ENCODE data around the gene PLEKHA6. TPM values are rescaled to one million over a fixed set of nuclear protein-coding genes. Genes with fewer than 3 reads are reported as not detected.
A peak's percentile ranks its signal among the peaks of the same experiment; 100 is the strongest.

The PLEKHA6 gene
- not detected in 2 replicates for total RNA-seq (2014; rRNA removed; shearing (Covaris generic))

- in situ Hi-C loops (cut with HindIII; ENCODE audit: low sequenced_read_pairs): no loop called here
- peak; percentile 91 for DNase-seq (ENCODE audit: low spot score)
Measured at GRCh38 chr1:204359474-204360255, at the start of gene PLEKHA6. PLEKHA6 (minus strand) TSS chr1:204359929; CDS start chr1:204273727, 86,202 bp downstream.

GRCh38 chr1:204409123-204409522 lies 49.4 kb upstream of the PLEKHA6 start:
- in situ Hi-C loops (cut with HindIII; ENCODE audit: low sequenced_read_pairs): no loop called here
- DNase-seq (ENCODE audit: low spot score): no peak

GRCh38 chr1:204408602-204409001 lies 48.9 kb upstream of the PLEKHA6 start:
- in situ Hi-C loops (cut with HindIII; ENCODE audit: low sequenced_read_pairs): no loop called here

DNA sequence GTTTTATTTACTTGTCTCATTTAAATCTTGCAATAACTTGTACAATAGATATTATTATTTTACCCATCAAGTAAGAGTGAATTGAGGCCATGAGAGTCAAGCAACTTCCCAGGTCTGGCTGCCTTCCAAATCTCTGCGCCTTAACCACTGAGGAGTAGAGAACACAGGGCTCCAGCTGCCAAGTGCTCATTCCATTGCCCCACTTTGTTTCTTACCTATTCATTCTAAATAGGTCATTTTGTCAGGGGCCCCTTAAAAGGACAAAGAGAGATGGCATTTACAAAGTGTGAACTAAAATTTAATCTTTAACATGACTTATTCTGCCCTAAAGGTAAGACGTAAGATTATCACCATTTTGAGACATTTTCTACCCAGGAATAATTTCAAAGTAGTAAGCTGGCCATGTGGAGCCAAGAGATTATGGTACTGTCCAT lies 48.4 kb upstream of the PLEKHA6 start:
- in situ Hi-C loops (cut with HindIII; ENCODE audit: low sequenced_read_pairs): no loop called here
- peak; percentile 87 for DNase-seq (ENCODE audit: low spot score)

More at GRCh38 chr1:204408602-204409001, 48.9 kb upstream of the PLEKHA6 start:
- DNase-seq (ENCODE audit: low spot score): no peak

- DNase-seq (ENCODE audit: low spot score): no peak
- in situ Hi-C loops (cut with HindIII; ENCODE audit: low sequenced_read_pairs): no loop called here
Measured at GRCh38 chr1:204407295-204407971, 47.7 kb upstream of the PLEKHA6 start.

DNA sequence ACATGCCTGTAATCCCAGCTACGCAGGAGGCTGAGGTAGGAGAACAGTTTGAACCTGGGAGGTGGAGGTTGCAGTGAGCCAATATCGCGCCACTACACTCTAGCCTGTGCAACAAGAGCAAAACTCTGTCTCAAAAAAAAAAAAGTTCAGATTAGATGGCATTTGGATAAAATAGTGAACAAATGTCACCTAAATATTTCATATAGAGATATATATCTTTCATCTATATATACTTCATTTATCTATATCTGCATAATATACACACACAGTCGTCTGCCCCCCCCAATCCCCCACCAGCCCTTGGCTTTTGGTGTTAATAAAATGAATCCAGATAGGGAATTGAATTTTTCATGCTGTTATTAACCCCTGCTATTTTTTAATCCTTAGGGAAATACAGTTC lies 46.9 kb upstream of the PLEKHA6 start:
- in situ Hi-C loops (cut with HindIII; ENCODE audit: low sequenced_read_pairs): no loop called here
- no peak for DNase-seq (ENCODE audit: low spot score)

- DNase-seq (ENCODE audit: low spot score): peak; percentile 56
- in situ Hi-C loops (cut with HindIII; ENCODE audit: low sequenced_read_pairs): no loop called here
Measured at GRCh38 chr1:204405988-204406387, 46.3 kb upstream of the PLEKHA6 start.

GRCh38 chr1:204404629-204405028 lies 44.9 kb upstream of the PLEKHA6 start:
- in situ Hi-C loops (cut with HindIII; ENCODE audit: low sequenced_read_pairs): no loop called here

DNA sequence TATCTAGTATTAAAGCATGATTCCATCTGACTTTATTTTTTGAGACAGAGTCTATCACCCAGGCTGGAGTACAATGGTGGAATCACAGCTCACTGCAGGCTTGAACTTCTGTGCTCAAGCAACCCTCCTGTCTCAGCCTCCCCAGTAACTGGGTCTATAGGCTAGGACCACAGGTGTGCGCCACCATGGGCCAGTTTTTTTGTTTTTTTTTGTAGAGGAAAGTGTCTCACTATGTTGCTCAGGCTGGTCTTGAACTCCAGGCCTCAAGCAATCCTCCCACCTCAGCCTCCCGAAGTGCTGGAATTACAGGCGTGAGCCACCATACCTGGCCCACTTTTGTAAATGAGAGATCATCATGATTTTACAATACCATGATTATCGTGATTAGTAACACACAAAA lies 42.7 kb upstream of the PLEKHA6 start:
- in situ Hi-C loops (cut with HindIII; ENCODE audit: low sequenced_read_pairs): no loop called here
- no peak for DNase-seq (ENCODE audit: low spot score)

More at GRCh38 chr1:204404629-204405028, 44.9 kb upstream of the PLEKHA6 start:
- DNase-seq (ENCODE audit: low spot score): no peak

DNA sequence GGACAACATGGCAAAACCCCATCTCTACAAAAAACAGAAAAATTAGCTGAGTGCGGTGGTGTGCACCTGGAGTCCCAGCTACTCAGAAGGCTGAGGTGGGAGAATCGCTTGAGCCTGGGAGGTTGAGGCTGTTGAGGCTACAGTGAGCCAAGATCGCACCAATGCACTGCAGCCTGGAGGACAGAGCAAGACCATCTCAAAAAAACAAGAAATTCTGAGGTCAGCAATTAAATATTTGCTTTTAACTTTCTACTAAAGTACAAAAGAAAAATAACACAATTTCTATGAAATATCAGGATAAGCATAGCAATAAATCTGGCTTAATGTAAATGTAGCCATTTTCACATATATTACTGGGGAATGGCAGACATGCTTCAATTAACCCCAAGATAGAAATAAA lies 42.0 kb upstream of the PLEKHA6 start:
- in situ Hi-C loops (cut with HindIII; ENCODE audit: low sequenced_read_pairs): no loop called here
- no peak for DNase-seq (ENCODE audit: low spot score)

GRCh38 chr1:204400882-204401510 lies 41.3 kb upstream of the PLEKHA6 start:
- in situ Hi-C loops (cut with HindIII; ENCODE audit: low sequenced_read_pairs): no loop called here
- DNase-seq (ENCODE audit: low spot score): no peak

GRCh38 chr1:204398197-204399125 lies 38.7 kb upstream of the PLEKHA6 start:
- DNase-seq (ENCODE audit: low spot score): peak; percentile 88
- in situ Hi-C loops (cut with HindIII; ENCODE audit: low sequenced_read_pairs): no loop called here

GRCh38 chr1:204396015-204396583 lies 36.4 kb upstream of the PLEKHA6 start:
- in situ Hi-C loops (cut with HindIII; ENCODE audit: low sequenced_read_pairs): no loop called here
- DNase-seq (ENCODE audit: low spot score): no peak

GRCh38 chr1:204391629-204392028 lies 31.9 kb upstream of the PLEKHA6 start:
- in situ Hi-C loops (cut with HindIII; ENCODE audit: low sequenced_read_pairs): no loop called here
- DNase-seq (ENCODE audit: low spot score): no peak

DNA sequence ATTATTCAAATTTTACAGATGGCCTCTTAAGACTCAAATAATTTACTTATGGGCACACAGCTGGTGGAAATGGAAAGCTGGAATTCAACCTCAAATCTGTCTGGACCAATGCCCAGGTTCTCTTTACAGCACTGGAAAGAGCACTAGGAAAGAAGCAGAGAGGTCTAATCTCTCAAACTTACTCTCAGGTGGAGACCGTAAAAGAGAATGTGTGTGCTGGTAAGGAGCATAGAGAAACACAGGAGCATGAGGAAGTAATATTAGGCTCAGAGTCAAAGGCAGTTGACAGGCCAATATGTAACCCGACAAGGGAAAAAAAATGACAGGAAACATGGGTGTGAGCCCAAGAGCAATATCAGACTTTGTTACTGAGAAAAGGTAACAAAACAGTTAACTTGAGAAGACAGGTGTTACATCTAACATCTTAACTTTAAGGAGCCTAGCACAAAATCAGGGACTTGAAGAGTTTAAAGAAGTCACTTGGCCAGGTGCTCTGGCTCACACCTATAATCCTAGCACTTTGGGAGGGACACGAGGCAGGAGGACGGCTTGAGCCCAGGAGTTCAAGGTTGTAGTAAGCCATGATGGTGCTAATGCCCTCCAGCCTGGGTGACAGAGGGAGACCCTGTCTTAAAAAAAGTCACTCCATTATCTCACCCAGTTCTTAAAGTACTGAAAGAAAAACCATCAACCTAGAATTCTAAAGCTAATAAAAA lies 31.2 kb upstream of the PLEKHA6 start:
- no peak for DNase-seq (ENCODE audit: low spot score)
- in situ Hi-C loops (cut with HindIII; ENCODE audit: low sequenced_read_pairs): no loop called here

GRCh38 chr1:204385727-204386126 lies 26.0 kb upstream of the PLEKHA6 start:
- DNase-seq (ENCODE audit: low spot score): no peak
- in situ Hi-C loops (cut with HindIII; ENCODE audit: low sequenced_read_pairs): no loop called here

DNA sequence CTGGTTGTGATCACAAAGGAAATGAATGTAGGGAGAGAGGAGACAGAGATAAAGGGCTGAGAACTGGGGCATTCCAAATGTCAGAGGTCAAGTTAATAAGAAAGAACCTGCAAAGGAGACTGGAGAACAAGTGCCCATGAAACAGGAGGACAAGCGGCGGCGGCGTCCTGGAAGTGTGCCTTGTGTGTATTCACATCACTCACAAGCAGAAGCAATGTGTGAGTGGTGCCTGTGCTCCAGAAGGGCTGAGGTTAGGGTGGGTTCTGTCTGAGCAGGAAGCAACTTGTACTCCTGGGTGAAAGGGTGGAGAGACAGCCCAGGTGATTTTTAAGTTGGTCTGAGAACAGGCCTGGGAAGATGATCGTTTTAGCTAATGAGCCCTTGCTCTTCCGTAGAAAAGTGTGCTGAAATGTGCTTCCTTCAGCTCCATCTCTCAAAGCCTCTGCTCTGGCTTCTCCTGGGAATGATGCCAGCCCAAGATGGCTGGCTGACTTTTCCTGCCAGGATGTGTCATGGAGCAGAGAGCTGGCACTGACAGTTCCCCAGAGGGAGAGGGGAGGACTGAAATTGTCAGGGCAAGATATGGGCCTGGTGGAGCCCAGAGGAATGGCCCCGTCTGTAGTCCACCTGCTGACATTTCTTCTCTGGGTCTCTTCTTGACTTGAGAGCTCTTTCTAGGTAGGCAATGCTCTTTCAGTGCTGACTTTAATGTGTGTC lies 25.1 kb upstream of the PLEKHA6 start:
- DNase-seq (ENCODE audit: low spot score): peak; percentile 89

More for the DNA sequence above, 25.1 kb upstream of the PLEKHA6 start:
- in situ Hi-C loops (cut with HindIII; ENCODE audit: low sequenced_read_pairs): no loop called here
